ENCODE measurements around the gene IL5. TPM values are rescaled to one million over a fixed set of nuclear protein-coding genes. Genes with fewer than 3 reads are reported as not detected.

IL5 gene
- total RNA-seq, 1 donor from 2014 or later, result not detected

GRCh38 chr5:132510076-132510475 is 33.2 kb downstream of the IL5 start:
- TF ChIP-seq CTCF (IDR thresholded peaks at IDR 0.05), result no peak
- Histone ChIP-seq H3K36me3 (no peaks in the 10 kb centered on the region), H3K27me3 (ENCODE audit: low read depth) (no peaks in the 10 kb centered on the region), H3K4me3 (no peak overlapping the region), H3K9me3 (no peaks in the 10 kb centered on the region), H3K27ac (no peak overlapping the region), H3K4me1 (peaks cover 14% of the 10 kb centered on the region)
- no peak for ATAC-seq
- intact Hi-C loops (cut with DNase I), result no loop called here
- DNase-seq, result no peak

GRCh38 chr5:132506094-132506692 is 37.1 kb downstream of the IL5 start:
- TF ChIP-seq CTCF (IDR thresholded peaks at IDR 0.05), result peak; percentile 55
- intact Hi-C loops (cut with DNase I), result no loop called here
- H3K4me1 ChIP-seq, result peaks cover 34% of the 10 kb centered on the region
- no peaks in the 10 kb centered on the region for H3K36me3 ChIP-seq
- ATAC-seq (peak; percentile 66 to 72), DNase-seq (no peak)
- H3K27me3 ChIP-seq (ENCODE audit: low read depth), result no peaks in the 10 kb centered on the region
- no peaks in the 10 kb centered on the region for H3K9me3 ChIP-seq
- no peak overlapping the region for H3K27ac ChIP-seq
- H3K4me3 ChIP-seq, result no peak overlapping the region

- Histone ChIP-seq H3K27ac (no peak overlapping the region), H3K4me3 (no peak overlapping the region), H3K9me3 (no peaks in the 10 kb centered on the region), H3K36me3 (no peaks in the 10 kb centered on the region), H3K4me1 (peaks cover 39% of the 10 kb centered on the region), H3K27me3 (ENCODE audit: low read depth) (no peaks in the 10 kb centered on the region)
- no peak for DNase-seq
- no peak for ATAC-seq
- TF ChIP-seq CTCF (IDR thresholded peaks at IDR 0.05), result no peak
- intact Hi-C loops (cut with DNase I), result no loop called here
These were observed 37.7 kb downstream of the IL5 start for GRCh38 chr5:132505641-132506040.

- intact Hi-C loops (cut with DNase I), result loop anchor here (5.0 kb wide), 1 partner anchor 117 kb away; no protein-coding TSS in a partner anchor
- Histone ChIP-seq H3K27ac (no peak overlapping the region), H3K4me1 (peaks cover 42% of the 10 kb centered on the region), H3K36me3 (no peaks in the 10 kb centered on the region), H3K4me3 (no peak overlapping the region), H3K27me3 (ENCODE audit: low read depth) (no peaks in the 10 kb centered on the region), H3K9me3 (no peaks in the 10 kb centered on the region)
- peak in 1 of 2 donors; percentile 37 for ATAC-seq
- no peak for DNase-seq
- TF ChIP-seq CTCF (IDR thresholded peaks at IDR 0.05), result no peak
These were observed 38.6 kb downstream of the IL5 start for GRCh38 chr5:132504746-132505145.

- DNase-seq (no peak), ATAC-seq (no peak)
- H3K27ac ChIP-seq, result peak overlapping the region; percentile 69
- no peaks in the 10 kb centered on the region for H3K27me3 ChIP-seq (ENCODE audit: low read depth)
- H3K4me3 ChIP-seq, result no peak overlapping the region
- intact Hi-C loops (cut with DNase I), result loop anchor here (5.0 kb wide), 1 partner anchor 116 kb away; no protein-coding TSS in a partner anchor
- H3K4me1 ChIP-seq, result peaks cover 43% of the 10 kb centered on the region
- no peak for TF ChIP-seq CTCF (IDR thresholded peaks at IDR 0.05)
- no peaks in the 10 kb centered on the region for H3K36me3 ChIP-seq
- H3K9me3 ChIP-seq, result no peaks in the 10 kb centered on the region
These were observed 40.1 kb downstream of the IL5 start for GRCh38 chr5:132503244-132503643.

Measured in lower lobe of right lung (tissue), 2 donors.